ENCODE data around the gene FCER2.
"Not testable (repeated sequence)": the region's sequence is repeated elsewhere in the genome, so short reads cannot be mapped to it uniquely, and the experiment has no call there.

The FCER2 gene

DNA sequence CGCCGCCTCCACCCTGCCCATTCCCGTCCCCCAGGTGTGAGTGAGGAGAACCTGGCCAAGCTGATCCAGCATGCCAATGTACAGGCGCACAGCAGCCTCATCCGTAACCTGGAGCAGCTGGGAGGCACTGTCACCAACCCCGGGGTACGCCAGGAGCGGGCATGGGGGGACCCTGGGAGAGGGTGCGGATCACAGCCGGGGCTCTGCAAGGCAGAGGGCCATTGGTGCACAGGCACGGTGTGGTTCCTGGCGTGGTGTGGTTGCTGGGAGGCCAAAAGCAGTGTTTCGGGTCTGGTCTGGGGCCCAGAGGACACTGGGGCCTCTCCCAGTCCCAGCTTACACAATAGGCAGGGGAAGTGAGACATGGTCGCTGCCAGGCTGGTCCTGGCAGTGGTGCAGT is 56.8 kb downstream of the FCER2 start:
- no peak for DNase-seq

DNA sequence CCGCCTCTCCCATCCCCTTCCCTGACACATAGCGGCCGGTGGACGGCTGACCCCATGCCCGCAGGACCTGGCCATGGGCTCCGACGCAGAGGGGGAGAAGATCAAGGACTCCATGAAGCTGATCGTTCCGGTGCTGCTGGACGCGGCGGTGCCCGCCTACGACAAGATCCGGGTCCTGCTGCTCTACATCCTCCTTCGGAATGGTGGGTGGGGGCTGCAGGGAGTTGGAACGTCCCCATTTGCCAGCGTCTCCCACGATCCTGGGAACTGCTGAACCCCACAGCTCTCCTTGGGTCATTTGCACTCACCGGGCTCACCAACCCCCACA is 57.4 kb downstream of the FCER2 start:
- DNase-seq = no peak

DNA sequence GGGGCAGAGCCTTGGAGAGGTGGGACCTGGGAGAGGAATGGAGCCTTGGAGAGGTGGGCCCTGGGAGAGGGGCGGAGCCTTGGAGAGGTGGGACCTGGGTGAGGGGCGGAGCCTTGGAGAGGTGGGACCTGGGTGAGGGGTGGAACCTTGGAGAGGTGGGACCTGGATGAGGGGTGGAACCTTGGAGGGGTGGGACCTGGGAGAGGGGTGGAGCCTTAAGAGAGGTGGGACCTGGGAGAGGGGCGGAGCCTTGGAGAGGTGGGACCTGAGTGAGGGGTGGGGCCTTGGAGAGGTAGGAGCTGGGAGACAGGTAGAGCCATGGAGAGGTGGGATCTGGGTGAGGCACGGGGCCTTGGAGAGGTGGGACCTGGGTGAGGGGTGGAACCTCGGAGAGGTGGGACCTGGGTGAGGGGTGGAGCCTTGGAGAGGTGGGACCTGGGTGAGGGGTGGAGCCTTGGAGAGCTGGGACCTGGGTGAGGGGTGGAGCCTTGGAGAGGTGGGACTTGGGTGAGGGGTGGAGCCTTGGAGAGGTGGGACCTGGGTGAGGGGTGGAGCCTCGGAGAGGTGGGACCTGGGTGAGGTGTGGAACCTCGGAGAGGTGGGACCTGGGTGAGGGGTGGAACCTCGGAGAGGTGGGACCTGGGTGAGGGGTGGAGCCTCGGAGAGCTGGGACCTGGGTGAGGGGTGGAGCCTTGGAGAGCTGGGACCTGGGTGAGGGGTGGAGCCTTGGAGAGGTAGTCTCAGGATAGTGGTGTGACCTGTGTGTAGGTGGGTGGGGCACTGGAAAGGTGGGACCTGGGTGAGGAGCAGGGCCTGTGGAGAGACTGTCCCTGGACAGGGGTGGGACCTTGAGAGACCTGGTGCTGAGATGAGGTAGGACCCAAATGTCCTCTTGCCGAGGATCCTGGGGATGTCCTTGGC is 58.0 kb downstream of the FCER2 start:
- not testable (repeated sequence) for DNase-seq

DNA sequence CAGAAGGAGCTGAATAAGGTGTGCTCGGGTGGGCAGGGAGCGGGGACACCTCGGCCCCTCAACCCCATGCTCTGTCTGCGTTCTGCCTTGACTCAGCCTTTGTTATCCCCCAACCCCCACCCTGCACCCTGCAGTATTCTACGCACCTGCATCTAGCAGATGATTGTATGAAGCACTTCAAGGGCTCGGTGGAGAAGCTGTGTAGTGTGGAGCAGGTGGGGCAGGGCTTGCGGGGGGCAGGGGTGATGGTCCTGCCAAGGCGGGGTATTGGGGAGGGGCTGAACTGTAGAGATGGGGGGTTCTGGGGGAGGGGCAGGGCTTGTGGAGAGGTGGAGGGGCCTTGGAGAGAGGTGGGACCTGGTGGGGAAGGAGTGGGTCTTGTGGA is 58.9 kb downstream of the FCER2 start:
- no peak for DNase-seq

DNA sequence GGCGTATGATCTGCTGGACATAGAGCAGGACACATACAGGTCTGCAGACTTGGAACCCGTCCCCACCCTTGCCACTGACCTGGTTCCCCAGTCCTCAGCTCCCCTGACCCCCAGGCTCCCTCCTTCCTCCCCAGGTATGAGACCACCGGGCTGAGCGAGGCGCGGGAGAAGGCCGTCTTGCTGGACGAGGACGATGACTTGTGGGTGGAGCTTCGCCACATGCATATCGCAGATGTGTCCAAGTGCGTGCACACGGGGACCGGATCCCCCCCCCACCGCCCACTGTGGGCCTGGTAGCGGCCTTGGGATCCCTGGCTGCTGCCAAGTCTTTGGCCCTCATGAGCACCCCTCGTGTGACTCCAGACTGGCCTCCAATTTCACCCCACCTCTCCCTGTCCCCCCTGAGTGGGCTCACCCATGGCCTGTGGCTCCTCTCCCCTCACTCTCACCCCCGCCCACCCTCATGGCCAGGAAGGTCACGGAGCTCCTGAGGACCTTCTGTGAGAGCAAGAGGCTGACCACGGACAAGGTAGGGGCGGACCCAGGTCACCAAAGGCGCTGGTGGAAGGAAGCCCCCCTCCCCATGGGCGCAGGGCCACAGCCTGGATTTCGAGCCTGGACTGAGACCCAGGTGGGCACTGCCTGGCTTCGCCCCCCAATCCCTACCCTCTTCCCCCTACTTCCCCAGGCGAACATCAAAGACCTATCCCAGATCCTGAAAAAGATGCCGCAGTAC is 59.5 kb downstream of the FCER2 start:
- no peak for DNase-seq

DNA sequence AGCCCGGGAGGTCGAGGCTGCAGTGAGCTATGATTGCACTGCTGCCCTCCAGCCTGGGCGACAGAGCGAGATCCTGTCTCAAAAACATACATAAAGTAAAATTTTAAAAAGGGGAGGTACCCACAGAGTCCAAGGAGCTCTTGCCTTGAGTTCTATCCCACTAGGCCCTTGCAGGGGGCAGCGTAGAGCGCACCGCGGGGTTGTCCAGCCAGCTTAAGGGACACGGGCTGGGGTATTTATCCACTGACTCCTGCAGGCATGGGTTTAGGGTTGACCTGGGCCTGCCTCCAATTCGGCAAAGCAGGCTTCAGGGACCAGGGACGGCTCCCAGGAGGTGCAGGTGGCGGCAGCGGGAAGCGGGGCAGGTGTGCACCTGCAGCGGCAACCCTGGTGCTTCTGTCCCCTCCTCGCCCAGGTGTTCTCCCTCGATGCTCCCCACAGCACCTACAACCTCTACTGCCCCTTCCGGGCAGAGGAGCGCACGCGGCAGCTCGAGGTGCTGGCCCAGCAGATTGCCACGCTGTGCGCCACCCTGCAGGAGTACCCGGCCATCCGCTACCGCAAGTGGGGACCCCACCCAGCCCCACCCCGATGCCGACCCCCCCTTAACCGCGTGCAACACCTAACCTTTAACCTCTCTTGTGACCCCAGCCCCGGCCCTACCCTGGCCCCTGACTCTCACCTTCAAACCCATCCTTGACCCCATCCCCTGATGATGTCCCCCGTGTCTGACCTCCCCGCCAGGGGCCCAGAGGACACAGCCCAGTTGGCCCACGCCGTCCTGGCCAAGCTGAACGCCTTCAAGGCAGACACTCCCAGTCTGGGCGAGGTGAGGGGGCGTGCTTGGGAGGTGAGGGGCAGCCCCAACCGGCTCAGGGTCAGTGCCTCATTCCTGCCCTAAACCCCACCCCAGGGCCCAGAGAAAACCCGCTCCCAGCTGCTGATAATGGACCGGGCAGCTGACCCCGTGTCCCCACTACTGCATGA is 60.3 kb downstream of the FCER2 start:
- no peak for DNase-seq

DNA sequence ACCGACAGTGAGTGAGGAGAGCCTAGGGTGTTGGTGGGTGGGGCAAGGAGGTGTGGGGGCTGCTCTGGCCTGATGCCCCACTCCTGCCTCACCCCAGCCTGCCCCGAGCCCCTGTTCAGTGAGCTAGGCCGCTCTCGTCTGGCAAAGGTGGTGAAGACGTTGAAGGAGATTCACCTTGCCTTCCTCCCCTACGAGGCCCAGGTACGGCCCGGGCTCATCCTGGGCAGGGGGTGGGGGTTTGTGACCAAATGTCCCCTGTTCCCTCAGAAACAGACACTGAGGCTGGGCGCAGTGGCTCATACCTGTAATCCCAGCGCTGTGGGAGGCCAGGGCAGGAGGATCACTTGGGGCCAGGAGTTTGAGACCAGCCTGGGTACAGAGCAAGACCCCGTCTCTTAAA is 61.1 kb downstream of the FCER2 start:
- no peak for DNase-seq

DNA sequence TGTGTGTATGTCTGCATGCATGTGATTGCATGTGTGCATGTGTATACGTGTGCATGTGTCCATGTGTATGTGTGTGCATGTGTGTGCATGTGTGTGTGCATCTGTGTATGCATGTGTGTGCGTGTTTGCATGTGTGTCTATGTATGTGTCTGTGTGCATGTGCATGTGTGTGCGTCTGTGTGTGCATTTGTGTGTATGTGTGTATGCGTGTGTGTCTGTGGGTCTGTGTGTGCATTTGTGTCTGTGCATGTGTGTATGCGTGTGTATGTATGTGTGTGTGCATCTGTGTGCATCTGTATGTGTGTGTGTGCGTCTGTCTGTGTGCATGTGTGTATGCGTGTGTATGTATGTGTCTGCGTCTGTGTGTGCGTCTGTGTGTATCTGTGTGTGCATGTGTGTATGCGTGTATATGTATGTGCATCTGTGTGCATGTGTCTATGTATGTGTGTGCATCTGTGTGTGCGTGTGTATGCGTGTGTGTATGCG is 62.0 kb downstream of the FCER2 start:
- DNase-seq = no peak

DNA sequence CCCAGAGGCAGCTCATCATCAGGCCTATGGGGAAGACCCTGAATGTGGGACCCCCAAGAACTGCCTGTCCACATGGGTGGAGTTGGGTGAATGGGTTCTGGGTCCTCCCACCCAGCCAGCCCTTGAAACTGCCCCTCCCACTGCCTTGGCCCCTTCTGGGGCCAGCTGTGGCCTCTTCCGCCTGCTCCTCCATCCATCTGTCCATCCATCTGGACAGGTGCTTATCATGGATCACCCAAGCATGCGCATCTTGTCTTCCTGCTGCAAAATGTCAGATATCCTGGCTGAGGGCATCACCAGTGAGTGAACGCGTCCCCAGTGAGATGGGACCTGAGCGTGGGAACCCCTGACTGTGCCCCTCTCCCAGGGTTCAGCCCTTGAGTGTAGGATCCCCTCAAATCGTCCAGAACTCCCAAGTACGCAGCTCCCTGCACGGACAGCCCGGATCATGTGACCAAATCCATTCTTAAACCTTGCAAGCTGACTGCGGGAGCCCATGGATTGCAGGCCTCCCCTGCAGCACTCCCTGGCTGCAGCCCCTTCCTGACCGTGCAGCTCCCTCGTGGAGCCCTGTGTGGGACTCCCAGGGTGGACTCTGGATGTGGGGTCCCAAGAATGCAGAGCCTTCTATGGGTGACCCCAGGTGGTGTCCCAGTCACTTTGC is 63.0 kb downstream of the FCER2 start:
- DNase-seq = no peak
